Superior temporal gyrus (tissue), 1 donor: ENCODE measurements around the gene MAT2A.
"Not testable (repeated sequence)": the region's sequence is repeated elsewhere in the genome, so short reads cannot be mapped to it uniquely, and the experiment has no call there.

ENCODE experiments used
- DNase-seq: peaks from one replicate; pipeline ENCODE4 v3.0.0-alpha.2; 2016; ENCODE audit errors: extremely low spot score

Gene MAT2A

GRCh38 chr2:85547859-85548607, 9.1 kb downstream of the MAT2A start:
- DNase-seq: peak; percentile 16

GRCh38 chr2:85548608-85548900, 9.6 kb downstream of the MAT2A start:
- peak; percentile 20 for DNase-seq

- DNase-seq: no peak
These were observed 10.1 kb downstream of the MAT2A start for GRCh38 chr2:85549095-85549494.

GRCh38 chr2:85549826-85550225, 10.9 kb downstream of the MAT2A start:
- DNase-seq: no peak

GRCh38 chr2:85550486-85550885, 11.5 kb downstream of the MAT2A start:
- peak; percentile 23 for DNase-seq

- peak; percentile 95 for DNase-seq
These were observed 13.0 kb downstream of the MAT2A start for GRCh38 chr2:85551698-85552678.

GRCh38 chr2:85553184-85553583, 14.2 kb downstream of the MAT2A start:
- DNase-seq: no peak

- no peak for DNase-seq
These were observed 16.1 kb downstream of the MAT2A start for GRCh38 chr2:85554980-85555612.

- DNase-seq: no peak
These were observed 18.2 kb downstream of the MAT2A start for GRCh38 chr2:85557130-85557529.

- no peak for DNase-seq
These were observed 19.2 kb downstream of the MAT2A start for GRCh38 chr2:85558160-85558559.

- not testable (repeated sequence) for DNase-seq
These were observed 21.4 kb downstream of the MAT2A start for GRCh38 chr2:85560403-85560726.

GRCh38 chr2:85560812-85561279, 21.9 kb downstream of the MAT2A start:
- DNase-seq: no peak

- DNase-seq: peak; percentile 96
These were observed 22.6 kb downstream of the MAT2A start, which contains the start of gene GGCX for GRCh38 chr2:85561280-85562212. Gene GGCX (minus strand): TSS chr2:85561493. CDS start chr2:85561428, 65 bp downstream.

GRCh38 chr2:85564144-85564563, 25.2 kb downstream of the MAT2A start:
- DNase-seq: no peak

- DNase-seq: no peak
These were observed 27.3 kb downstream of the MAT2A start for GRCh38 chr2:85566265-85566664.

GRCh38 chr2:85575739-85576138, 36.8 kb downstream of the MAT2A start:
- no peak for DNase-seq

GRCh38 chr2:85577063-85577385, 38.1 kb downstream of the MAT2A start:
- DNase-seq: no peak

- no peak for DNase-seq
These were observed 38.6 kb downstream of the MAT2A start, which contains the start of gene VAMP8 for GRCh38 chr2:85577386-85578242. Gene VAMP8 (plus strand): TSS chr2:85577586. CDS start chr2:85577647, 61 bp downstream.

GRCh38 chr2:85578243-85579180, 39.5 kb downstream of the MAT2A start:
- DNase-seq: no peak
